ENCODE results near the gene ATAT1.
"Not testable (repeated sequence)": the region's sequence is repeated elsewhere in the genome, so short reads cannot be mapped to it uniquely, and the experiment has no call there.

The ATAT1 gene

DNA sequence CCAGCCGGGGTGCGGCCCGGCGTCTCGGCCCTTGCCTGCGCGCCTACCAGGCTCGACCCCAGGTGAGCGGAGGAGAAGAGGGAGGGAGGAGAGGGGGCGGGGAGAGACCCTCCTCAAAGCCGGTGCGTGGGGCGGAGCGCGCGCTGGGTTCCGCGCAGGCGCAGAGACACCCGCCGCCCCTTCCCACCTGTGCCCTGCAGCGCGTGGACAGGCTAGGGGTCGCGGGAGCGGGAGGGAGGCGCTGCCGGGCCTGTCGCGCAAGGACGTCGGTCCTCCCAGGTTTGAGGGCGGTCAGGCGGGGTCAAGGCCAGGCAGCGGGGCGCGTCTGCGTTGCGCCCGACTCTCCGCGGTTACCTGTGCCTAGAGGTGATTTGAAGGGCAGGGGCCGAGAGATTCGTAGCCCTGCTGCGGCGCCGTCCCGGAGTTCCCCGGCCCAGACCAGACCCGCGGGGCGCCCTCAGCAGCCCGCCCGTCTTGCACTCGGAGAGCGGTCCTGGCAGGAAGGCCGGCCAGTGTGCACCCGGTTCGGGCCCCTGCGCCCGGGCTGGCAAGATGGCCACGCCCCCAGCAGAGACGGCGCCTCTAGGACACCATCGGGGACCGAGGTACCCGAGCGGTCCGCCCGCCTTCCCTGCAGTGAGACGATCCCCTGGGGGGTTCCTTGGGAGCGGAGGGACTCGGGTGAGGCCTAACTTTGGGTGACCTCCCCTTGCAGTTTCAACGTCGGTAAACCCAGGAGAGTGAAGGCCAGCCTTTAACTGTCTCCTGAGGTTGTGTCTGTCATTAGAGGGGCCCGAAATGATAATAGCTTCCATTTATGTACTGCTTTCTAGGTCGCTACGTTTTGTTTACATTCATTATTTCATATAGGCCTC lies 20.8 kb downstream of the ATAT1 start:
- H3K4me3 ChIP-seq (replicated peaks; ENCODE audit: low read depth, low read length) = peak overlapping the region; percentile 85
- TF ChIP-seq, protein P1, sequence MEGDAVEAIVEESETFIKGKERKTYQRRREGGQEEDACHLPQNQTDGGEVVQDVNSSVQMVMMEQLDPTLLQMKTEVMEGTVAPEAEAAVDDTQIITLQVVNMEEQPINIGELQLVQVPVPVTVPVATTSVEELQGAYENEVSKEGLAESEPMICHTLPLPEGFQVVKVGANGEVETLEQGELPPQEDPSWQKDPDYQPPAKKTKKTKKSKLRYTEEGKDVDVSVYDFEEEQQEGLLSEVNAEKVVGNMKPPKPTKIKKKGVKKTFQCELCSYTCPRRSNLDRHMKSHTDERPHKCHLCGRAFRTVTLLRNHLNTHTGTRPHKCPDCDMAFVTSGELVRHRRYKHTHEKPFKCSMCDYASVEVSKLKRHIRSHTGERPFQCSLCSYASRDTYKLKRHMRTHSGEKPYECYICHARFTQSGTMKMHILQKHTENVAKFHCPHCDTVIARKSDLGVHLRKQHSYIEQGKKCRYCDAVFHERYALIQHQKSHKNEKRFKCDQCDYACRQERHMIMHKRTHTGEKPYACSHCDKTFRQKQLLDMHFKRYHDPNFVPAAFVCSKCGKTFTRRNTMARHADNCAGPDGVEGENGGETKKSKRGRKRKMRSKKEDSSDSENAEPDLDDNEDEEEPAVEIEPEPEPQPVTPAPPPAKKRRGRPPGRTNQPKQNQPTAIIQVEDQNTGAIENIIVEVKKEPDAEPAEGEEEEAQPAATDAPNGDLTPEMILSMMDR (IDR thresholded peaks at IDR 0.05; ENCODE audit: low read length, missing control alignments) = no peak
- peak; percentile 49 for DNase-seq (ENCODE audit: low read depth)

DNA sequence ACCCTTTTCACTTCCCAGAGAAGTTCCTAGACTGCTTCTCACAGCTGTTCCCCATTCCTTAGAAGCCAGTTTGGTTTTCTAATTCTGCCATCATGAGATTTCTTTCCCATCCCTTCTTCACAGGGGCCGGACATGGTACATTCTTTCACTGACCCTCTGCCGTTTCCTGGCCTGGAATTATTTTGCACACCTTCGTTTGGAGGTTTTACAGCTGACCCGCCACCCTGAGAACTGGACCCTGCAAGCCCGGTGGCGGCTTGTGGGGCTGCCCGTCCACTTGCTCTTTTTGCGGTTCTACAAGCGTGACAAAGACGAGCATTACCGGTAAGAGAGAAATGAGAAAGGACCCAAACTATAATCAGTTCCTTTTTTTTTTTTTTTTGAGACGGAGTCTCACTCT lies 24.5 kb downstream of the ATAT1 start:
- TF ChIP-seq, protein P1 (IDR thresholded peaks at IDR 0.05; ENCODE audit: low read length, missing control alignments) = no peak
- DNase-seq (ENCODE audit: low read depth) = no peak
- H3K4me3 ChIP-seq (replicated peaks; ENCODE audit: low read depth, low read length) = no peak overlapping the region

DNA sequence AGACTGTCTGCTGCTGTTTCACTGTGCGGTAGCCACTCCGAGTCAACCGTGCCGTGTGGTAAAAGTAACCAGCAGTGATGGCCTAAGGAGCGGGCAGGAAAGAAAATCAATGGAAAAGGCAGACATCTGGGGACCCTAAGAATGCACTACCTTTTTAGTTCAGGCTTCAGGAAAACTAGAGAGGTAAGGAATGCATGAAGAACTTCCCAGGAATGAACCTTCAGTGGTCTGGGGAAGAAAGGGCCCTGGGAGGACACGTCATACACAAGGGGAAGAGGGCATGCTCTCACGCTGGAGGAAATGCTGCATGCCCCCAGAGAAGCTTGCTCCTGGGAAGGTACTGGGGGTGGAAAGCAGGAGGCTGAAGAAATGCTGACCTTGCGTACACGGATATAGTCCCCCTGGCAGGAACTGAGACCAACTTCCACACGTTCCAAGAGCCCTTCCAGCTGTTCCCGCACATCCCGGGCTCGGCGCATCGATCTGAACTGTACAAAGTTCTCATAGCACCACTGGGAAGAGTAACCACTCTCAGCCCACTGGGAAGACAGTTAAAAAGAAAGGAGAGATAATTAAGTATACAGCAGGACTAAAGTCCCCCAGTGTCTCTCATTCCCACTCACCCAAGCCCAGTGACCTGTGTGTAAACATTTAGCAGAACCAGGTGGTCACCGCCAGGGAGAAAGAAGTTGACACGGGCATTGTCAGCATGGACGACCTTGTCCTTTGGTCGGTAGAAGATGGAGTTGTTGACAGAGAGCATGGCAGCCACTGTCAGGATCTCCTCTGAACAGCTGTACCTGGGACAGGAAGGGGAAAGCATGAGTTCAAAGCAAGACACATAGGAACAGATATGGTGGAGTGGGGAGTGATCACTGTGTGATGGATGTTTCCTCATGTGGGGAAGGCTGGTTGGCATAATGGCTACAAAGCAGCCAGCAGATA lies 28.4 kb downstream of the ATAT1 start:
- TF ChIP-seq, protein P1 (IDR thresholded peaks at IDR 0.05; ENCODE audit: low read length, missing control alignments) = no peak
- DNase-seq (ENCODE audit: low read depth) = no peak
- H3K4me3 ChIP-seq (replicated peaks; ENCODE audit: low read depth, low read length) = no peak overlapping the region

DNA sequence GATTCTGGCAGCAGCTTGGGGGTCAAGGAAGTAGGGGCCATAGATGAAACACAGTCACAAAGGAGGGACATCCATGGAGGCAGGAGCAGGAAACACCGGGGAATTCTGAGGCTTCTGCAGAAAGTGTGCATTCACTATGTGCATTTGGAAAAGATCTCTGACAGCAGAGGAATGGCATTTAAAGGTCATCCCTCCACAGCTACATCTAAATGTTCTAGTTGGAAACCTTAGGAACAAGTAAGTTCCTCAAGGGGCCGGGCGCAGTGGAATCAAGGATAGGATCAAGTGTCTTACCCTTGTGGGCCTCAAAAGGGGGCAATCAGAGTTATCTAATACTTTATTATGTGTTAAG lies 29.0 kb downstream of the ATAT1 start:
- DNase-seq (ENCODE audit: low read depth) = no peak
- H3K4me3 ChIP-seq (replicated peaks; ENCODE audit: low read depth, low read length) = no peak overlapping the region
- TF ChIP-seq, protein P1 (IDR thresholded peaks at IDR 0.05; ENCODE audit: low read length, missing control alignments) = no peak

DNA sequence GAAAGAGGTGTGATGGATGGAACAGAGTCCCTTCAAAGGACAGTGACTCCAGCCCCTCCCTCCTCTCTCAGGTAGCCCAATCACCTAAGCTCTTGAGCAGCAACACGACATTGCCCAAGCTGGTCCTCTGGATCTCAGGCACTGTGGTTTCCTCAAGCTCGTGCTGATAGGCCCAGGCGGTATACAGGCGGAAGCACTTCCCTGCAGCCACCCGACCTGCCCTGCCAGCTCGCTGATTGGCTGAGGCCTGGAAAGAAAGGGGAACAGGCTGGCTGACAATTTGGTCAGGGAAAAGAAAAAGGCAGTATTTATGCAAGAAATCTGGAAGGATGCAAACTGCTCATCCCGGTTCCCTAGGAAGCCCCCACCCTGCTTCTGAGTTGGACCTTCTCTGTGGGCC lies 29.8 kb downstream of the ATAT1 start:
- TF ChIP-seq, protein P1 (IDR thresholded peaks at IDR 0.05; ENCODE audit: low read length, missing control alignments) = no peak
- no peak overlapping the region for H3K4me3 ChIP-seq (replicated peaks; ENCODE audit: low read depth, low read length)
- DNase-seq (ENCODE audit: low read depth) = no peak

DNA sequence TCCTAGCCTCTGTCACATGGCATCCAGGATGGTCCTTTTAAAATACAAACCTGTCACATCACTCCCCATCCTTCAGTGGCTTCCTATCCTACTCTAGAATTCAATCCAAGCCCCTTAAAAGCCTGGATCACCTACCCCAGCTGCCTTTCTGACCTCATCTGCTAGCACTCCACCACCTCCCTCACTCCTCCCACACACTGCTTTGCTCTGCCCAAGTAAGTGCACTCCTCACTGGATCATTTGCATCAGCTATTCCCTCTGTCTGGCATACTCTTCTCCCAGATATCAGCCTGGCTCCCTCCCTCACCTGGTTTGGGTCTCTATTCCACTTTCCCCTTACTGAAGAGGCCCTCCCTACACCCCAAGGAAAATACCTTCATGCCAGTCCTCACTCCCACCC lies 30.8 kb downstream of the ATAT1 start:
- TF ChIP-seq, protein P1 (IDR thresholded peaks at IDR 0.05; ENCODE audit: low read length, missing control alignments) = no peak
- DNase-seq (ENCODE audit: low read depth) = no peak
- no peak overlapping the region for H3K4me3 ChIP-seq (replicated peaks; ENCODE audit: low read depth, low read length)

DNA sequence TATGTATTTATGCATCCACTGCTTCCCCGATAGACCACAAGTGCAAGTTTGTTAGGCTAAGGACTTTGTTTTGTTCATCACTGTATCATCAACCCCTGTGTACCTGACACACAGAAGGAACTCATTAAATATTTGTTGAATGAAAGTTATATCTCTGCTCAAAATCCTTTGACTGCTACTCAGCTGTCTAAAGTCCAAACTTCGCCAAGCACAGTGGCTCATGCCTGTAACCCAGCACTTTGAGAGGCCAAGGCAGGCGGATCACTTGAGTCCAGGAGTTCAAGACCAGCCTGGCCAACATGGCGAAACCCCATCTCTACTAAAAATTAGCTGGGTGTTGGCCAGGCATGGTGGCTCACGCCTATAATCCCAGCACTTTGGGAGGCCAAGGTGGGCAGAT lies 31.2 kb downstream of the ATAT1 start:
- H3K4me3 ChIP-seq (replicated peaks; ENCODE audit: low read depth, low read length); DNase-seq (ENCODE audit: low read depth): not testable (repeated sequence)

Data from fibroblast of pulmonary artery (primary cell).